Fibroblast of gingiva (primary cell): ENCODE data around the gene OR2F1.
"Not testable (repeated sequence)": the region's sequence is repeated elsewhere in the genome, so short reads cannot be mapped to it uniquely, and the experiment has no call there.

ENCODE experiments used
- DNase-seq: peaks from one replicate; pipeline ENCODE4 v3.0.0-alpha.2; 2011; ENCODE audit warnings: low read depth

Gene OR2F1

GRCh38 chr7:144009361-144009760 is 54.7 kb downstream of the OR2F1 start:
- DNase-seq, result no peak

DNA sequence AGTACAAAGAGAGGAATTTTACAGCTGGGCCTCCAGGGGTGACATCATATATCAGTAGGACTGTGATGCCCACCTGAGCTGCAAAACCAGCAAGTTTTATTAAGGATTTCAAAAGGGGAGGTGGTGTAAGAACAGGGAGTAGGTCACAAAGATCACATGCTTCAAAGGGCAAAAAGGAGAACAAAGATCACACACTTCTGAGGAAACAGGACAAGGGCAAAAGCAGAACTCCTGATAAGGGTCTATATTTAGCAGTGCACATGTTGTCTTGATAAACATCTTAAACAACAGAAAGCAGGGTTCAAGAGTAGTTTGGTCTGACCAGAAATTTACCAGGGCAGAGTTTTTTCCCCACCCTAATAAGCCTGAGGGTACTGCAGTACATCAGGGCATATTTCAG is 55.4 kb downstream of the OR2F1 start:
- not testable (repeated sequence) for DNase-seq

- not testable (repeated sequence) for DNase-seq
These were observed 56.2 kb downstream of the OR2F1 start for GRCh38 chr7:144010821-144011220.

DNA sequence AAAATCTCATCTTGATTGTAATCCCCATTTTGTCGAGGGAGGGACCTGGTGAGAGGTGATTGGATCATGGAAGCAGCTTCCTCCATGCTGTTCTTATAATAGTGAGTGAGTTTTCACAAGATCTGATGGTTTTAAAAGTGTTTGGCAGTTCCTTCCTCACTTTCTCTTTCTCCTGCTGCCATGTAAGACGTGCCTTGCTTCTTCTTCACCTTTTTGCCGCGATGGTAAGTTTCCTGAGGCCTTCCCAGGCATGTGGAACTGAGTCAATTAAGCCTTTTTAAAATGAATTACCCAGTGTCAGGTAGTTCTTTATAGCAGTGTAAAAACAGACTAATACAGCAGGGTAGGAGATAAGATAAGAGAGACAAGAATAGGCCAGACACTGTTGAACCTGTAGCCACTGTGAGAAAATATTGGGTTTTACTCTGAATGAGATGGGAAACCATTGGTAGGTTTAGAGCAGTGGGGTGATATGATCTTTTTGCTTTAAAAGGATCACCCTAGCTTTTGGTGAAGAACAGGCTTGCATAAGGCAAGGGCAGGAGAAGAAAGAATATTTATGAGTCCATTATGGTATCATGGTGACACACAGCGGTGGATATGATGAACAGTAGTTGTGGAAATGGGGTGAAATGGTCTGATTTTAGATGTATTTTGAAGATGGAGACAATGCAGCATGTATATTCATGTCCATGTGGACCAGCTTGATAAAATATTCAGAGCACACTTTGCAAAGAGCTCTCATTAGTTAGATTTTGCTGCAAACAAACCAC is 57.0 kb downstream of the OR2F1 start:
- peak; percentile 22 for DNase-seq
